ENCODE results near the gene GFPT1. TPM values are rescaled to one million over a fixed set of nuclear protein-coding genes. Genes with fewer than 3 reads are reported as not detected.
"Not testable (repeated sequence)": the region's sequence is repeated elsewhere in the genome, so short reads cannot be mapped to it uniquely, and the experiment has no call there.

Gene GFPT1
- total RNA-seq = 65.3 and 74.3 TPM in 2 replicates

GRCh38 chr2:69386789-69387734 lies at the start of gene GFPT1:
GFPT1 (minus strand) TSS chr2:69387227; CDS start chr2:69387071, 156 bp downstream.
- DNase-seq (ENCODE audit: low read depth) = peak; percentile 73

- DNase-seq (ENCODE audit: low read depth) = no peak
Observed at GRCh38 chr2:69436596-69436937, 49.5 kb upstream of the GFPT1 start.

GRCh38 chr2:69434753-69435152 lies 47.7 kb upstream of the GFPT1 start:
- DNase-seq (ENCODE audit: low read depth) = no peak

- no peak for DNase-seq (ENCODE audit: low read depth)
Observed at GRCh38 chr2:69429491-69430183, 42.6 kb upstream of the GFPT1 start.

GRCh38 chr2:69428981-69429380 lies 42.0 kb upstream of the GFPT1 start:
- peak; percentile 58 for DNase-seq (ENCODE audit: low read depth)

GRCh38 chr2:69424419-69424818 lies 37.4 kb upstream of the GFPT1 start:
- no peak for DNase-seq (ENCODE audit: low read depth)

- DNase-seq (ENCODE audit: low read depth) = no peak
Observed at GRCh38 chr2:69422198-69422597, 35.2 kb upstream of the GFPT1 start.

GRCh38 chr2:69419111-69419510 lies 32.1 kb upstream of the GFPT1 start:
- DNase-seq (ENCODE audit: low read depth) = not testable (repeated sequence)

- DNase-seq (ENCODE audit: low read depth) = no peak
Observed at GRCh38 chr2:69416147-69416546, 29.1 kb upstream of the GFPT1 start.

GRCh38 chr2:69411120-69411519 lies 24.1 kb upstream of the GFPT1 start:
- DNase-seq (ENCODE audit: low read depth) = no peak

GRCh38 chr2:69405306-69405705 lies 18.3 kb upstream of the GFPT1 start:
- DNase-seq (ENCODE audit: low read depth) = no peak

GRCh38 chr2:69400121-69400520 lies 13.1 kb upstream of the GFPT1 start:
- no peak for DNase-seq (ENCODE audit: low read depth)

GRCh38 chr2:69397234-69397633 lies 10.2 kb upstream of the GFPT1 start:
- peak; percentile 39 for DNase-seq (ENCODE audit: low read depth)

GRCh38 chr2:69395866-69396265 lies 8.8 kb upstream of the GFPT1 start:
- no peak for DNase-seq (ENCODE audit: low read depth)

GRCh38 chr2:69393963-69394362 lies 6.9 kb upstream of the GFPT1 start:
- no peak for DNase-seq (ENCODE audit: low read depth)

- DNase-seq (ENCODE audit: low read depth) = no peak
Observed at GRCh38 chr2:69390471-69390870, 3.4 kb upstream of the GFPT1 start.

- DNase-seq (ENCODE audit: low read depth) = no peak
Observed at GRCh38 chr2:69390001-69390400, 3.0 kb upstream of the GFPT1 start.

GRCh38 chr2:69389271-69389670 lies 2.2 kb upstream of the GFPT1 start:
- no peak for DNase-seq (ENCODE audit: low read depth)

GRCh38 chr2:69387770-69388481 lies 899 bp upstream of the GFPT1 start:
- peak; percentile 23 for DNase-seq (ENCODE audit: low read depth)

- DNase-seq (ENCODE audit: low read depth) = no peak
Observed at GRCh38 chr2:69386360-69386759, 667 bp downstream of the GFPT1 start.

GRCh38 chr2:69385443-69386151 lies 1.4 kb downstream of the GFPT1 start:
- no peak for DNase-seq (ENCODE audit: low read depth)

- DNase-seq (ENCODE audit: low read depth) = no peak
Observed at GRCh38 chr2:69384618-69385081, 2.4 kb downstream of the GFPT1 start.

Measured in renal cortical epithelial cell (primary cell).